ENCODE measurements around the gene CDH12. TPM values are rescaled to one million over a fixed set of nuclear protein-coding genes. Genes with fewer than 3 reads are reported as not detected.

Gene CDH12
- total RNA-seq, 1 donor from 2014 or later = 0.26 TPM

- Mint-ChIP-seq H3K9me3 (ENCODE audit: unreplicated experiment) (no peaks in the 10 kb centered on the region), H3K27ac (ENCODE audit: unreplicated experiment) (no peak overlapping the region), H3K27me3 (ENCODE audit: unreplicated experiment) (no peaks in the 10 kb centered on the region), H3K4me3 (ENCODE audit: unreplicated experiment) (no peak overlapping the region), H3K4me1 (ENCODE audit: unreplicated experiment) (no peaks in the 10 kb centered on the region), H3K36me3 (ENCODE audit: low read depth, unreplicated experiment) (no peaks in the 10 kb centered on the region)
- TF ChIP-seq, protein P1, sequence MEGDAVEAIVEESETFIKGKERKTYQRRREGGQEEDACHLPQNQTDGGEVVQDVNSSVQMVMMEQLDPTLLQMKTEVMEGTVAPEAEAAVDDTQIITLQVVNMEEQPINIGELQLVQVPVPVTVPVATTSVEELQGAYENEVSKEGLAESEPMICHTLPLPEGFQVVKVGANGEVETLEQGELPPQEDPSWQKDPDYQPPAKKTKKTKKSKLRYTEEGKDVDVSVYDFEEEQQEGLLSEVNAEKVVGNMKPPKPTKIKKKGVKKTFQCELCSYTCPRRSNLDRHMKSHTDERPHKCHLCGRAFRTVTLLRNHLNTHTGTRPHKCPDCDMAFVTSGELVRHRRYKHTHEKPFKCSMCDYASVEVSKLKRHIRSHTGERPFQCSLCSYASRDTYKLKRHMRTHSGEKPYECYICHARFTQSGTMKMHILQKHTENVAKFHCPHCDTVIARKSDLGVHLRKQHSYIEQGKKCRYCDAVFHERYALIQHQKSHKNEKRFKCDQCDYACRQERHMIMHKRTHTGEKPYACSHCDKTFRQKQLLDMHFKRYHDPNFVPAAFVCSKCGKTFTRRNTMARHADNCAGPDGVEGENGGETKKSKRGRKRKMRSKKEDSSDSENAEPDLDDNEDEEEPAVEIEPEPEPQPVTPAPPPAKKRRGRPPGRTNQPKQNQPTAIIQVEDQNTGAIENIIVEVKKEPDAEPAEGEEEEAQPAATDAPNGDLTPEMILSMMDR (IDR thresholded peaks at IDR 0.05; ENCODE audit: unreplicated experiment) = no peak
- DNase-seq (ENCODE audit: low spot score) = no peak
Observed at GRCh38 chr5:21774281-21774680, 1078.9 kb downstream of the CDH12 start.

GRCh38 chr5:21773456-21773855, 1079.7 kb downstream of the CDH12 start:
- no peak for DNase-seq (ENCODE audit: low spot score)
- Mint-ChIP-seq H3K27ac (ENCODE audit: unreplicated experiment) (no peak overlapping the region), H3K4me1 (ENCODE audit: unreplicated experiment) (no peaks in the 10 kb centered on the region), H3K36me3 (ENCODE audit: low read depth, unreplicated experiment) (no peaks in the 10 kb centered on the region), H3K27me3 (ENCODE audit: unreplicated experiment) (no peaks in the 10 kb centered on the region), H3K9me3 (ENCODE audit: unreplicated experiment) (no peaks in the 10 kb centered on the region), H3K4me3 (ENCODE audit: unreplicated experiment) (no peak overlapping the region)
- TF ChIP-seq, protein P1 (IDR thresholded peaks at IDR 0.05; ENCODE audit: unreplicated experiment) = no peak

GRCh38 chr5:21765406-21765805, 1087.7 kb downstream of the CDH12 start:
- no peak for DNase-seq (ENCODE audit: low spot score)
- Mint-ChIP-seq H3K36me3 (ENCODE audit: low read depth, unreplicated experiment) (no peaks in the 10 kb centered on the region), H3K4me3 (ENCODE audit: unreplicated experiment) (no peak overlapping the region), H3K9me3 (ENCODE audit: unreplicated experiment) (no peaks in the 10 kb centered on the region), H3K27me3 (ENCODE audit: unreplicated experiment) (no peaks in the 10 kb centered on the region), H3K4me1 (ENCODE audit: unreplicated experiment) (no peaks in the 10 kb centered on the region), H3K27ac (ENCODE audit: unreplicated experiment) (no peak overlapping the region)
- TF ChIP-seq, protein P1 (IDR thresholded peaks at IDR 0.05; ENCODE audit: unreplicated experiment) = no peak

- Mint-ChIP-seq H3K27me3 (ENCODE audit: unreplicated experiment) (no peaks in the 10 kb centered on the region), H3K36me3 (ENCODE audit: low read depth, unreplicated experiment) (no peaks in the 10 kb centered on the region), H3K4me3 (ENCODE audit: unreplicated experiment) (no peak overlapping the region), H3K4me1 (ENCODE audit: unreplicated experiment) (no peaks in the 10 kb centered on the region), H3K9me3 (ENCODE audit: unreplicated experiment) (no peaks in the 10 kb centered on the region), H3K27ac (ENCODE audit: unreplicated experiment) (no peak overlapping the region)
- no peak for DNase-seq (ENCODE audit: low spot score)
- TF ChIP-seq, protein P1 (IDR thresholded peaks at IDR 0.05; ENCODE audit: unreplicated experiment) = no peak
Observed at GRCh38 chr5:21739096-21739495, 1114.0 kb downstream of the CDH12 start.

DNA sequence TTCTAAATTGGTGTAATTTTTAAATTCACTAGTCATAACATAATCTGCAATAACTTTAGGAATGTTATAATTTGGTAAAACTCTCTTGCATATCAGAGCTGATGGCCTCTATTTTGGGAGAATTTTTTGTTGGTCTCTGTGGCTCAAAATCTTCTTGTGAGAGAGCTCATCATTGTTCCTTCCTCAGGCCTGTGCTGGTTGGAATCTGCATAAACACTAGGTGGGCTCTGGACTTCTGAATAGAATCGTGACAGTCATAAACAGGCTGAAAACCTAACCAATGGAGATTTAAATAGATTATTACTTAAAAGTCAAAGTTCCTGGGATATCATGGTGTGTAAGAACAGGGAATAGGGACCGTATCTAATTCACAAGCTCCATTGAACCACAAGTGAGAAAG, 1129.6 kb downstream of the CDH12 start:
- Mint-ChIP-seq H3K4me3 (ENCODE audit: unreplicated experiment) (no peak overlapping the region), H3K27me3 (ENCODE audit: unreplicated experiment) (no peaks in the 10 kb centered on the region), H3K27ac (ENCODE audit: unreplicated experiment) (no peak overlapping the region), H3K9me3 (ENCODE audit: unreplicated experiment) (no peaks in the 10 kb centered on the region), H3K4me1 (ENCODE audit: unreplicated experiment) (no peaks in the 10 kb centered on the region), H3K36me3 (ENCODE audit: low read depth, unreplicated experiment) (no peaks in the 10 kb centered on the region)
- no peak for DNase-seq (ENCODE audit: low spot score)
- TF ChIP-seq, protein P1 (IDR thresholded peaks at IDR 0.05; ENCODE audit: unreplicated experiment) = no peak

Measured in endothelial cell (in vitro differentiated cells).